Anterior cingulate cortex (tissue), 58 donors: Measurements from ENCODE around the gene NPTX1.

ENCODE experiments used
- DNase-seq, 58 donors: peaks; one replicate each; lab custom pipeline; 2025; lab: John Stamatoyannopoulos, UW

Gene NPTX1

GRCh38 chr17:80430446-80431245 is 45.8 kb downstream of the NPTX1 start:
- DNase-seq, result no peak

DNA sequence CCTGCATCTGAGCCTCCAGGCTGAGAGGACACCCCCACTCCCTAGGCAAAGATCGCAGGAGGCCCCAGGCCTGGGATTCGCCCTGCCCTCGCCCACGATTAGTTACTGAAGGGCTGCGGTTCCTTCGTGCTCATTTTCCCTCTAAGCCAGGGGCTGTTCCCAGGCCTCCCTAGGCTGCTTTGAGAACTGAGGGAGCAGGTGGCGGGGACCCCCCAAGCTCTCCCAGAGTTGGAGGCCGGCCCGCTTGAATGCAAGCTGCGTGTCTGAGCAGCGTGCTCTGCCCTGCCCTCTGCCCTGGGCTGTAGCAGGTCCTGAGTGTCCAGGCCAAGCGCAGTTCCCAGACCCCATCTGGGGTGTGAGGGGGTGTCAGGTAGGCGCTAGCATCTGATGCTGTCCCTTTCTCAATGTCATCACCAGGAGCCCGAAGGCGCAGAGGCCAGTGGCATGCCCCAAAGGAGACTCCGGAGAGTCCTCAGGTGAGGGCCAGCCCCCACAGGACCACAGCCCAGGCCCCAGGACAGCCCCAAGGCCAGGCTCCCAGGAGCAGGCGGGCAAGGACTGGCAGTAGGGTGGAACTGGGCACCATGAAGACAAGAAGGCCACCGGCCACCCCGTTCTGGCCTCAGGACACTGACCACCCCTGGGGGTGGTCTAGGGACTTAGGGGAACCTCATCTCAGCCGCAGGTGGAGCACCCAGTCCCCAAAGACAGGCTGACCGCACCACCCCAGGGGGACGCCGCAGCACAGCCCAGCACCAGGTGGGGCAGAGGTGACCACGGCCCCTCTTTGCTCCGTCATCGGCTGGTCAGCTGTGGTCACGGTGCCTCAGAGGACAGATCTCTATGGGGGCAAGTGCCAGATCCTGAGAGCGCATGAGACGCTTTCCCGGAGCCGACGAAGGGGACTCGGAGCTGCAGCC is 46.8 kb downstream of the NPTX1 start:
- no peak for DNase-seq

- no peak for DNase-seq
Observed at GRCh38 chr17:80428796-80429195, 47.6 kb downstream of the NPTX1 start.

DNA sequence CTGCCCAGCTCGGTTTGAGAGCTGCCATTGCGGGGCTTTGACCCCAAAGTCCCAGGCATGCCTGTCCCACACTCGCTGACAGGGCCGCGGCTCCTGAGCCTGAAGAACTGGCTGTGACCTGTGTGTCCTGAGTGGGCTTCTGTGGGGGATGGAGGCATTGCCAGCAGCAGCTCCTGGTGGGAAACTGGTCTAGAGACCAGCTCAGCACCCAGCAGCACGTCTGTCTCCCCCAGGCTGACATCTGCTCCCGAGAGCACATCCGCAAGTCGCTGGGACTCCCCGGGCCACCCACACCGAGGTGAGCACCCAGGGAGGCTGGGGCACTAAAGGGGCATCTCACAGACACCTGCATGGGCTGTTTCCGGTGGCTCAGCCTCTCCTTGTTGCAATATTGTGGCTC is 48.0 kb downstream of the NPTX1 start:
- no peak for DNase-seq

DNA sequence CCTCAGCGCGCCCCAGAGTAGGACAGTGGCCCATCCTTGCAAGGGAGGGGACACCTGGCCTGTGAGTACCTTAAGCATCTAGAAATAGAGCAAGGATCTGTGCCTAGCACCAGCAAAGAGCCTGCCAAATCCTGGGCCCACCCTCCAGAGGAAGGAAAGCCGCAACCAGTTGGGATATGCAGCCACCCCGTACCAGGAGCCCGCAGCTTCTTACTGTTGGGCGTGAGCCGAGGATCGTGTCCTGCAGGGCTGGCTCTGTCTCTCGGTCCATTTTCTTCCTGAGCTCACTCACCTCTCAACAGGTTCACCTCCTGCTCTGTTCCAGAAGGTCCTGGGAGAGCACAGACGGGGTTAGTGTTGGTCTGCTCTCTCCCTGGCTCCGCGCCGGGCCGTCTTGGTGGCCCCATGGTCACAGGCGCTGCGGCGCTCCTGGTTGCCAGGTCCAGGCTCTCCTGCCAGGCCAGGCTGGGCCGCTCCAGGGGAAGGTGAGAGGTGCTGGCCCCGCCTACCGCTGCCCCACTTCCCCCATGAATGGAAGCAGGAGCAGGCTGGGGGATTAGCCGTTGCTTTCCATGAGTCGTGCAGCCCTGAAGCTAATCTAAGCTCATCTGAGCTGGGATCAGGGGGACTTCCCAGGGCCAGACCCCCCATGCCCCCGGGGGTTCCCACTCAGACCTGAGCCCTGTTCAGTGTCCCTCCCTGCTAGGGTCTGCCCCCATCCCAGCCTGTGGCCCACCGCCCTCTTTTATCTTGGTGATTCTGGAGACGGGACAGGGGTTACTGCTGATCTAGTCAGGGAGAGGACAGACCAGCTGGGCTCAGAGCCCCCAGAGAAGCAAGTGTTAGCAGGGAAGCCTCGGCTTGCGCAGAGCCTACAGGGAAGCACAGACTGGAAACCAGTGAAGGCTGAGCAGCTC is 48.8 kb downstream of the NPTX1 start:
- DNase-seq, result no peak

DNA sequence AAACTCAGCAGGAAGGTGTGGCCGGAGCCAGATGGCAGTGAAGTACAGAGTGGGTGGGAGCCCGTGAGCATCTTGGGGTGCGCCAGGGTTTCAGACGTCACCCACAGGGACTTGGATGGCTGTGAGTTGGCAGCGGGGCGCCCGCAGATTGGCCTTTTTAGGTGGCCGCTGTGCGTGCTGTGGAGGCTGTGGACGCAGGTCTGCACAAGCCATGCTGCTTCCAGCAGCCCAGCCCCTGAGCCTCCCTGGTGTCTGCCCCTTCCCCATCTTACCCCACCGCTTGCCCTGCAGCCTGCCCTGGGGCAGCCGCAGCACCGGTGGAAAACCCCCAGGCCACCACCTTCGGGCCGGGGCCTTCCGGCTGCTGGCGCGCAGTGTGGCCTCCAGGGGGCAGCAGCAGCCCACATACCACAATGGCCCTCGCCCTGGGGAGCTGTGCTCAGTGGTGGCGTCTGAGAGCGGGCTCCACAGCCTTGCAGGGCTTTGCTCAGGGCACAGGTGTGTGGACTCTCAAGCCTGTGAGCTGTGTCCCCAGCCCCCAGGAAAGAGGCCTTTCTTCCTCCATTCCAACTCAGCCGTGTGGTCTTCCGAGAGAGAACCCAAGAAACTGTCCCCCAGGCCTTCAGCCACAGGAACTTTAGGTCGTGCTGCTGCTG is 49.6 kb downstream of the NPTX1 start:
- peak in 50 of 58 donors; percentile 10 to 81 (median 52) for DNase-seq

DNA sequence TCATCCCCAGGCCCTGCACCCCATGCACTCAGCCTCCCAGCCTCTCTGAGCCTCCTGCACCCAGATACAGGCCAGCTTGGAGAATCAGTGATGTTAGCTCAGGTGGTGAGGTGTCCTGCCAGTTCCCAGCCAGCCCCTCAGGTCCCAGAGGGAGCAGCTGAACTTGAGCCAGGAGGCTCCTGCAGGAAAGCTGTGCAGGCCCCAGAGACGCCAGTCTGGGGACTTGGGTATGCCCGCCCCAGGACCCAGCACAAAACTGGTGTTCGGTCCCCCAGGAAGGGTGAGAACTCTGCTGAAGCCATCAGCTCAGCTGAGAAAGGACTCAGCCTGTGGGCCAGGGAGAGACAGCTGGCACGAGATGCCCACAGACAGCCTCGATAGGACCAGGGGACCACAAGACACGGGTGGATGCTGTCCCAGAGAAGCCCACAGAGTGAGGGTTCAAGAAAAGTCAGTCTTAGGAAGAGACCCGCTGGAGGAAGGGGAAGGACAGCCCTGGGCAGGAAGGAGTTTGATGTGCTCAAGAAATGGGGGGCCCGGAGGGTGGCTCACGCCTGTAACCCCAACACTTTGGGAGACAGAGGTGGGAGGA is 50.5 kb downstream of the NPTX1 start:
- no peak for DNase-seq

- no peak for DNase-seq
Observed at GRCh38 chr17:80424878-80425765, 51.3 kb downstream of the NPTX1 start.

- no peak for DNase-seq
Observed at GRCh38 chr17:80424261-80424660, 52.1 kb downstream of the NPTX1 start.

- DNase-seq, result no peak
Observed at GRCh38 chr17:80423536-80424225, 52.7 kb downstream of the NPTX1 start.

DNA sequence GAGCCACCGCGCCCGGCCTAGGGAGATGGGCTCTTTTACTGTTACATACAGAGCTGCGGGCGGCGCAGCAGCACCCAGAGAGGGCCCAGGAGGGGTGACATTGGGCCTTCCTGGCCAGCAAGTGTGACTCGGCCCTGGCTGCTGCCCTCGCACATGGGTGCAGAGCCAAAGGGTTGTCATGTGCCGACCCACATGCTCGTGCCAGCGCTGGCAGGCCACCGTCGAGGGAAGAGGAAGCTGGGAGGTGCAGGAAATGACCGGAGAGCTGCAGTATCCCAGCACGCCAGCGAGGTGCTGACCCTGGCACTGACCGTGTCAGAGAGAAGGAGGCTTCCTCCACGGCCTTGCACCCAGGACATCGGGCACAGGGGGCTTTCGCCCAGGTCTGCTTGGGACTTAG is 53.4 kb downstream of the NPTX1 start:
- peak in 1 of 58 donors; percentile 18 for DNase-seq

DNA sequence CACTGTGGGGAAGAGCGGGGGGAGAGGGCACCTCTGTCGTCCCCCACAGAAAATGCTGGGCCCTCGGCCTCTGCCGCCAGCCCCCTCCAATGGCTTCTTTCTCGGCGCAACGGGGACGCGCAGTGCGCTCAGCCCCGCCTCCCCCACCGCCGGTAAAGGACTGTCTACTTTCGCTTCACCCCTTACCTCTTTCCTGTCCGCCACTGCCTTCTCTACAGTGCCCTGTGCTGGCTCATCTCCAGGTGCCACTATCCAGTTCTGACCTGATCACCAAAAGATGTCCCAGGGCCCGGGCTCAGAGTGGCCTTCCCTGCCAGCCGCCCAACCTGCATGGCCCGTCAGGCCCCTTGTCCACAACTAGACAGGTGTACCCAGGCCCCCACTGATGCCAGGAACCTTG is 54.1 kb downstream of the NPTX1 start:
- no peak for DNase-seq

- DNase-seq, result no peak
Observed at GRCh38 chr17:80421381-80422090, 54.9 kb downstream of the NPTX1 start.

- DNase-seq, result no peak
Observed at GRCh38 chr17:80419255-80419654, 57.2 kb downstream of the NPTX1 start.

DNA sequence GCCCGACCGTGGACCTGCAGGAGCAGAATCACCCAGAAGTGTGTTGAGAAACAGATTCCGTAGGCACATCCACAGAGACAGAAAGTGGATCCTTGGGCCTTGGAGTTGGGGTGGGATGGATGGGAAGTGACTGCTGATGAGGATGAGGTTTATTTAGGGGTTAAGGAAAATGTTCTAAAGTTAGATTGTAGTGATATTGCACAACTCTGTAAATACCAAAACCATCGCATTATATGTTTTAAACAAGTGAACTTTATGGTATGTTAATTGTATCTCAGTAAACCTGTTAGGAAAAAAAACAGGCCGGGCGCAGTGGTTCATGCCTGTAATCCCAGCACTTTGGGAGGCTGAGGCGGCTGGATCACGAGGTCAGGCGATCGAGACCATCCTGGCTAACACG is 57.8 kb downstream of the NPTX1 start:
- no peak for DNase-seq
